ENCODE results near the gene RPL11.
"Not testable (repeated sequence)": the region's sequence is repeated elsewhere in the genome, so short reads cannot be mapped to it uniquely, and the experiment has no call there.

DNA sequence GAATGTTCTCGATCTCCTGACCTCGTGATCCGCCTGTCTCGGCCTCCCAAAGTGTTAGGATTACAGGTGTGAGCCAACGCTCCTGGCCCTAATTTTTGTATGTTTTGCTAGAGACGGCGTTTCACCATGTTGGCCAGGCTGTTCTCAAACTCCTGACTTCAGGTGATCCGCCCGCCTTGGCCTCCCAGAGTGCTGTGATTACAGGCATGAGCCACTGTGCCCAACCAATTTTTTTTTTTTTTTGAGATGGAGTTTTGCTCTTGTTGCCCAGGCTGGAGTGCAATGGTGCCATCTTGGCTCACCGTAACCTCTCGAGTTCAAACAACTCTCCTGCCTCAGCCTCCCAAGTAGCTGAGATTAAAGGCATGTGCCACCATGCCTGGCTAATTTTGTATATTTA lies 42.4 kb upstream of the RPL11 start:
- TF ChIP-seq, protein P1, sequence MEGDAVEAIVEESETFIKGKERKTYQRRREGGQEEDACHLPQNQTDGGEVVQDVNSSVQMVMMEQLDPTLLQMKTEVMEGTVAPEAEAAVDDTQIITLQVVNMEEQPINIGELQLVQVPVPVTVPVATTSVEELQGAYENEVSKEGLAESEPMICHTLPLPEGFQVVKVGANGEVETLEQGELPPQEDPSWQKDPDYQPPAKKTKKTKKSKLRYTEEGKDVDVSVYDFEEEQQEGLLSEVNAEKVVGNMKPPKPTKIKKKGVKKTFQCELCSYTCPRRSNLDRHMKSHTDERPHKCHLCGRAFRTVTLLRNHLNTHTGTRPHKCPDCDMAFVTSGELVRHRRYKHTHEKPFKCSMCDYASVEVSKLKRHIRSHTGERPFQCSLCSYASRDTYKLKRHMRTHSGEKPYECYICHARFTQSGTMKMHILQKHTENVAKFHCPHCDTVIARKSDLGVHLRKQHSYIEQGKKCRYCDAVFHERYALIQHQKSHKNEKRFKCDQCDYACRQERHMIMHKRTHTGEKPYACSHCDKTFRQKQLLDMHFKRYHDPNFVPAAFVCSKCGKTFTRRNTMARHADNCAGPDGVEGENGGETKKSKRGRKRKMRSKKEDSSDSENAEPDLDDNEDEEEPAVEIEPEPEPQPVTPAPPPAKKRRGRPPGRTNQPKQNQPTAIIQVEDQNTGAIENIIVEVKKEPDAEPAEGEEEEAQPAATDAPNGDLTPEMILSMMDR (IDR thresholded peaks at IDR 0.05; ENCODE audit: low read depth, low read length), result not testable (repeated sequence)
- TF ChIP-seq POLR2A (IDR thresholded peaks at IDR 0.05; ENCODE audit: extremely low read depth, insufficient read length), result not testable (repeated sequence)

All from NB4 (cell line).